H1 (cell line): ENCODE results near the gene ANKRD6. TPM values are rescaled to one million over a fixed set of nuclear protein-coding genes. Genes with fewer than 3 reads are reported as not detected.

Experiments used
- CTCF ChIA-PET: fragments of 300-600 bp; sonication (Branson Sonifier 250); formaldehyde crosslinking; loops from one replicate; lab custom pipeline; 2021; ENCODE audit not compliant: partially characterized antibody; lab: Charles Lee
- POLR2A ChIA-PET: fragments of 300-600 bp; sonication (Branson Sonifier 250); formaldehyde crosslinking; loops from one replicate; lab custom pipeline; 2021; ENCODE audit warnings: inconsistent platforms; ENCODE audit not compliant: partially characterized antibody; lab: Charles Lee
- DNase-seq, 2 experiments: peaks; one replicate each; pipeline versions ENCODE4 v3.0.0 to v3.0.0-alpha.2; 2010 to 2022; ENCODE audit warnings: low spot score in 2 of 2, low read depth in 1 of 2, mixed read lengths in 1 of 2
- FAIRE-seq: peaks from 2 replicates; lab custom pipeline; 2011; peaks lifted over from hg19 to GRCh38; lab: Jason Lieb, UNC
- H2AFZ ChIP-seq: 2 replicates; pipeline ENCODE4 v1.8.1; 2012; ENCODE audit warnings: low read length, inconsistent platforms
- H2AK5ac ChIP-seq: 2 replicates; pipeline ENCODE4 v1.6.1; 2013; ENCODE audit warnings: low read depth, low read length
- H2BK120ac ChIP-seq: replicated peaks from 2 replicates; pipeline ENCODE3; 2013; ENCODE audit warnings: low read depth, low read length, inconsistent platforms
- H2BK12ac ChIP-seq: 2 replicates; pipeline ENCODE4 v1.6.1; 2013; ENCODE audit warnings: low read depth, low read length
- H2BK15ac ChIP-seq: 2 replicates; pipeline ENCODE4 v1.6.1; 2013; ENCODE audit warnings: low read length
- H2BK20ac ChIP-seq: 2 replicates; pipeline ENCODE4 v1.6.1; 2013; ENCODE audit warnings: low read length
- H2BK5ac ChIP-seq: 2 replicates; pipeline ENCODE4 v1.6.1; 2013; ENCODE audit warnings: low read depth, low read length
- H3K14ac ChIP-seq: 2 replicates; pipeline ENCODE4 v1.6.1; 2013; ENCODE audit warnings: inconsistent platforms; ENCODE audit not compliant: insufficient read length
- H3K18ac ChIP-seq: 2 replicates; pipeline ENCODE4 v1.6.1; 2013; ENCODE audit warnings: low read length; ENCODE audit errors: extremely low read depth
- H3K23ac ChIP-seq: 2 replicates; pipeline ENCODE4 v1.6.1; 2013; ENCODE audit warnings: inconsistent platforms; ENCODE audit not compliant: insufficient read length
- H3K23me2 ChIP-seq: 2 replicates; pipeline ENCODE4 v1.6.1; 2013; ENCODE audit warnings: low read depth, low read length
- H3K27ac ChIP-seq: 2 replicates; pipeline ENCODE4 v1.6.1; 2011; ENCODE audit warnings: low read depth, low read length, inconsistent platforms
- H3K27me3 ChIP-seq, 4 experiments: replicated peaks in 1 of 4; 1 replicate in 1 of 4; 2 replicates in 3 of 4; pipeline versions ENCODE4 v1.6.1 to v1.8.1; 2011 to 2013; ENCODE audit warnings: low read length in 3 of 4, mild to moderate bottlenecking in 3 of 4, inconsistent platforms in 2 of 4, mixed read lengths in 2 of 4, moderate library complexity in 1 of 4; ENCODE audit not compliant: control insufficient read depth in 3 of 4, insufficient read depth in 3 of 4; ENCODE audit errors: extremely low read depth in 1 of 4
- H3K36me3 ChIP-seq, 4 experiments: 2 replicates each; pipeline versions ENCODE4 v1.6.1 to v1.8.1; 2011 to 2013; ENCODE audit warnings: mild to moderate bottlenecking in 4 of 4, low read length in 3 of 4, moderate library complexity in 2 of 4, control low read depth in 1 of 4, inconsistent platforms in 1 of 4; ENCODE audit not compliant: insufficient read depth in 4 of 4, control insufficient read depth in 2 of 4
- H3K4ac ChIP-seq: replicated peaks from 2 replicates; pipeline ENCODE3; 2013; ENCODE audit warnings: low read length, low read depth, mixed read lengths, inconsistent platforms; ENCODE audit not compliant: insufficient read length
- H3K4me1 ChIP-seq, 4 experiments: replicated peaks in 1 of 4; 1 replicate in 1 of 4; 2 replicates in 3 of 4; pipeline versions ENCODE4 v1.6.1 to v1.8.1; 2011 to 2013; ENCODE audit warnings: low read length in 3 of 4, inconsistent platforms in 2 of 4, mixed read lengths in 1 of 4; ENCODE audit not compliant: insufficient read depth in 4 of 4, control insufficient read depth in 3 of 4
- H3K4me2 ChIP-seq, 2 experiments: 2 replicates each; pipeline versions ENCODE4 v1.6.1 to v1.8.1; 2011 to 2013; ENCODE audit warnings: low read depth in 2 of 2, low read length in 2 of 2, control low read depth in 1 of 2, inconsistent platforms in 1 of 2, mild to moderate bottlenecking in 1 of 2; ENCODE audit not compliant: insufficient read depth in 1 of 2
- H3K4me3 ChIP-seq, 4 experiments: fragments of 200-600, 300-600 bp in 1 of 4; sonication (generic), shearing (Covaris generic), sonication (Bioruptor Twin) in 1 of 4; 2 replicates each; pipeline versions ENCODE4 v1.5.1 to v1.8.1; 2011 to 2016; ENCODE audit warnings: low read length in 4 of 4, low read depth in 3 of 4, control low read depth in 2 of 4, inconsistent platforms in 2 of 4, mild to moderate bottlenecking in 2 of 4, mixed read lengths in 1 of 4, moderate library complexity in 1 of 4; ENCODE audit not compliant: insufficient read depth in 2 of 4; ENCODE audit errors: extremely low read depth in 1 of 4
- H3K56ac ChIP-seq: replicated peaks from 2 replicates; pipeline ENCODE3; 2013; ENCODE audit warnings: low read depth, mild to moderate bottlenecking, mixed read lengths, low read length, inconsistent platforms; ENCODE audit not compliant: insufficient read length
- H3K79me1 ChIP-seq: 2 replicates; pipeline ENCODE4 v1.6.1; 2013; ENCODE audit warnings: low read depth, low read length, control low read depth
- H3K79me2 ChIP-seq, 2 experiments: 2 replicates each; pipeline versions ENCODE4 v1.6.1 to v1.8.1; 2012 to 2013; ENCODE audit warnings: low read length in 2 of 2, mild to moderate bottlenecking in 2 of 2, inconsistent platforms in 1 of 2; ENCODE audit not compliant: insufficient read depth in 2 of 2, control insufficient read depth in 1 of 2
- H3K9ac ChIP-seq, 4 experiments: replicated peaks in 1 of 4; 1 replicate in 1 of 4; 2 replicates in 3 of 4; pipeline versions ENCODE4 v1.6.1 to v1.8.1; 2011 to 2013; ENCODE audit warnings: low read depth in 3 of 4, low read length in 3 of 4, control low read depth in 2 of 4, mild to moderate bottlenecking in 2 of 4, moderate library complexity in 2 of 4, inconsistent platforms in 1 of 4; ENCODE audit errors: extremely low read depth in 1 of 4
- H3K9me3 ChIP-seq, 2 experiments: 2 replicates each; pipeline versions ENCODE4 v1.6.1 to v1.8.1; 2012 to 2013; ENCODE audit warnings: mild to moderate bottlenecking in 2 of 2, moderate library complexity in 2 of 2, control low read depth in 1 of 2, inconsistent platforms in 1 of 2, low read depth in 1 of 2, low read length in 1 of 2, mixed read lengths in 1 of 2; ENCODE audit not compliant: insufficient read depth in 2 of 2
- H4K20me1 ChIP-seq, 2 experiments: replicated peaks in 1 of 2; 2 replicates each; pipeline versions ENCODE3 to v1.8.1; 2011 to 2013; ENCODE audit warnings: inconsistent platforms in 2 of 2, low read length in 2 of 2, mild to moderate bottlenecking in 1 of 2; ENCODE audit not compliant: insufficient read depth in 2 of 2, control insufficient read depth in 1 of 2
- H4K5ac ChIP-seq: 2 replicates; pipeline ENCODE4 v1.6.1; 2013; ENCODE audit warnings: low read length, low read depth, mixed read lengths, inconsistent platforms; ENCODE audit not compliant: insufficient read length
- H4K8ac ChIP-seq: 2 replicates; pipeline ENCODE4 v1.8.0; 2013; ENCODE audit warnings: mild to moderate bottlenecking, moderate library complexity, low read length, inconsistent platforms; ENCODE audit not compliant: insufficient read depth; ENCODE audit errors: extremely low read depth
- H4K91ac ChIP-seq: replicated peaks from 2 replicates; pipeline ENCODE3; 2013; ENCODE audit warnings: low read length, mixed read lengths, inconsistent platforms; ENCODE audit not compliant: insufficient read length
- ASH2L ChIP-seq: fragments of 200-600, 300-600 bp; sonication (generic); IDR thresholded peaks from one replicate; pipeline ENCODE4 v1.7.1; 2017; ENCODE audit warnings: low read length
- BACH1 ChIP-seq: IDR thresholded peaks from 2 replicates; pipeline ENCODE4 v1.6.1; 2012; ENCODE audit warnings: low read length, improper control_type of control experiment
- HDAC2 ChIP-seq, 2 experiments: fragments of 300-600 bp in 1 of 2; sonication (generic) in 1 of 2; IDR thresholded peaks; 2 replicates each; pipeline ENCODE4 v1.6.1; 2011 to 2012; ENCODE audit warnings: low read depth in 2 of 2, low read length in 2 of 2, mild to moderate bottlenecking in 2 of 2, moderate library complexity in 2 of 2, borderline replicate concordance in 1 of 2, inconsistent platforms in 1 of 2
- RNF2 ChIP-seq: fragments of 200-900, 300-1000 bp; sonication (generic); IDR thresholded peaks from 2 replicates; pipeline ENCODE4 v1.7.1; 2016; ENCODE audit warnings: borderline replicate concordance, low read depth, mild to moderate bottlenecking, antibody characterized with exemption, low read length; ENCODE audit not compliant: poor library complexity, severe bottlenecking; ENCODE audit errors: missing control alignments
- SIX5 ChIP-seq: IDR thresholded peaks from 2 replicates; pipeline ENCODE4 v1.6.1; 2011; ENCODE audit warnings: mild to moderate bottlenecking, low read depth, low read length
- SRF ChIP-seq: IDR thresholded peaks from 2 replicates; pipeline ENCODE4 v1.6.1; 2011; ENCODE audit warnings: mild to moderate bottlenecking, low read depth, low read length, moderate library complexity
- SUZ12 ChIP-seq: fragments of 200-600 bp; sonication (generic); IDR thresholded peaks from 2 replicates; pipeline ENCODE4 v1.6.1; 2012; ENCODE audit warnings: mild to moderate bottlenecking, inconsistent platforms, low read length, moderate library complexity, mixed read lengths
- TAF1 ChIP-seq: IDR thresholded peaks from 2 replicates; pipeline ENCODE4 v1.6.1; 2011; ENCODE audit warnings: mild to moderate bottlenecking, low read depth, low read length
- TAF7 ChIP-seq: optimal IDR thresholded peaks from 2 replicates; pipeline ENCODE3; 2011; ENCODE audit warnings: low read depth, mild to moderate bottlenecking, inconsistent platforms, low read length, moderate library complexity, borderline replicate concordance
- TBP ChIP-seq: IDR thresholded peaks from 2 replicates; pipeline ENCODE4 v1.6.1; 2011; ENCODE audit warnings: low read depth, low read length, improper control_type of control experiment
- ZNF274 ChIP-seq: IDR thresholded peaks from 2 replicates; pipeline ENCODE4 v1.7.0; 2012; ENCODE audit warnings: low read length, borderline replicate concordance; ENCODE audit errors: extremely low read depth
- WGBS, 2 experiments: shearing (Covaris generic) in 1 of 2; methylation state at CpG; one replicate each; pipeline versions ENCODE4 v1.1.6 to v1.1.7; 2013 to 2015; ENCODE audit warnings: low lambda C conversion rate in 2 of 2, mixed read lengths in 2 of 2, inconsistent platforms in 1 of 2, low coverage in 1 of 2, missing lambda C conversion rate in 1 of 2; ENCODE audit not compliant: insufficient replicate concordance in 2 of 2, insufficient coverage in 1 of 2, insufficient read length in 1 of 2; ENCODE audit errors: extremely low coverage in 1 of 2, missing lambda C conversion rate in 1 of 2; 5-methylcytosine and 5-hydroxymethylcytosine counted together
- polyA plus RNA-seq, 7 experiments: library from polyadenylated mRNA; depleted of rRNA in 3 of 7; stranded (reverse) in 5 of 7; unstranded in 2 of 7; fragments of >200 nt in 5 of 7; fragments of 200-250 nt in 2 of 7; gene quantifications; 1 replicate in 5 of 7; 2 replicates in 1 of 7; 4 replicates in 1 of 7; pipeline versions ENCODE4 v1.2.1 to v1.2.3, GENCODE V29; 2011 to 2013; ENCODE audit warnings: missing spikeins in 2 of 7, mixed read lengths in 2 of 7
- total RNA-seq: library from RNA; stranded (reverse); fragmentation: NEBNext Ultra II Directional; extraction: Animal tissue kit (Norgen Biotek cat#: 25700); gene quantifications from 2 replicates; pipeline ENCODE4 v1.2.1, GENCODE V29; 2021
- TF ChIP-seq, protein P1 (sequence below): IDR thresholded peaks from 2 replicates; pipeline ENCODE4 v1.6.1; 2011; ENCODE audit warnings: low read depth, mild to moderate bottlenecking, low read length; ENCODE audit not compliant: insufficient read depth

Gene ANKRD6
- total and polyA plus RNA-seq, 2 of the 8 experiments (the other 6 are each of a cell fraction or from before 2014, with no cell fraction given), result 5.9 to 12.8 TPM

DNA sequence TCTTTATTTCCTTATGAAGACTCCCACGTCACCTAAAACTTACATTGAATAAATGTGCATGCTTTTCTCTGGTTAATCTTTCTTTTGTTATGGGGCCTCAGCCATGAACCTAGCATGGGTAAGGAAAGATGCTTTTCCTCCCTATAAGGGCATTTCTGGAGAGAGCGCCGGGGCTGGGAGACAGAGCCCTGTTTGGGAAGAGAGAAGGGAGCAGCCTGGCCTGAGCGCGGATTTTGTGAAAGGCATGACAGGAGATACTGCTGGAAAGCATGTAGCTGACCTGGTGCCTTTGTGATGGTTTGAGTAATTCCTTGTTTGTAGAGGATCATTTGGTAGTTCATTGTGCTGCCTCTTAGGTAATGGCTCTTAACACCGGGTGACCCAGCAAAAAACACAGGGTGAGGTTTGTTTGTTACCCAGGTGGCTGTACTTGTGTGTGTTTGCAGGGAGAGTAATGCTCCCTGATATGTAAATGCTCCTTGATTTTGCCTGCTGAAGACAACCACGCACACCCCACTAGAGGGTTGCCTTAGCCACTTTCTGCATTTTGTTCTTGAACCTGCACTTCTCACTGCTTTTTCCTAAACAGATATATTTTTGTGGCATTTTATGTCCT, 59.2 kb downstream of the ANKRD6 start:
- no peak overlapping the region for H4K5ac ChIP-seq
- H3K79me1 ChIP-seq, result no peaks in the 10 kb centered on the region; the same call in none of the 2 replicates
- H2BK20ac ChIP-seq, result no peak overlapping the region
- H3K18ac ChIP-seq, result no peak overlapping the region
- ChIA-PET CTCF (interaction anchor here (0.6 to 1.6 kb wide), 9 partner anchors 9 to 242 kb away, joined by 3 to 9 read pairs (median 4); no protein-coding TSS in a partner anchor), POLR2A (no interaction called here)
- H4K20me1 ChIP-seq, result no peaks in the 10 kb centered on the region
- peaks cover 4 to 10% (median 7%) of the 10 kb centered on the region in 4 experiments; a peak in 5 of 7 replicates for H3K4me1 ChIP-seq
- no peaks in the 10 kb centered on the region for H3K79me2 ChIP-seq
- H3K4me2 ChIP-seq, result peak overlapping the region in 1 of 2 experiments; percentile 1; a peak in 2 of 4 replicates
- no peak overlapping the region for H3K56ac ChIP-seq
- H3K27me3 ChIP-seq, result no peaks in the 10 kb centered on the region
- no peak overlapping the region for H3K14ac ChIP-seq
- H2BK120ac ChIP-seq, result no peak overlapping the region
- no peak overlapping the region for H4K91ac ChIP-seq
- FAIRE-seq (no peak), DNase-seq (no peak)
- no peaks in the 10 kb centered on the region for H3K36me3 ChIP-seq
- no peak overlapping the region for H2BK15ac ChIP-seq
- no peak overlapping the region for H2AK5ac ChIP-seq
- no peak overlapping the region for H3K4ac ChIP-seq
- no peak overlapping the region for H2BK5ac ChIP-seq
- no peak overlapping the region for H3K23ac ChIP-seq
- H3K4me3 ChIP-seq, result no peak overlapping the region
- H2AFZ ChIP-seq, result no peak overlapping the region
- H3K23me2 ChIP-seq, result no peaks in the 10 kb centered on the region
- H3K9me3 ChIP-seq, result no peaks in the 10 kb centered on the region
- H2BK12ac ChIP-seq, result peak overlapping the region; percentile 69
- H3K9ac ChIP-seq, result no peak overlapping the region
- WGBS, 2 experiments, result 70% methylated on average over 7 of the region's 7 CpGs; no CpG with 5 or more reads in 1 of the 2 experiments
- H3K27ac ChIP-seq, result no peak overlapping the region
- no peak overlapping the region for H4K8ac ChIP-seq
- TF ChIP-seq SRF, result peak; percentile 58
- TF ChIP-seq, protein P1, sequence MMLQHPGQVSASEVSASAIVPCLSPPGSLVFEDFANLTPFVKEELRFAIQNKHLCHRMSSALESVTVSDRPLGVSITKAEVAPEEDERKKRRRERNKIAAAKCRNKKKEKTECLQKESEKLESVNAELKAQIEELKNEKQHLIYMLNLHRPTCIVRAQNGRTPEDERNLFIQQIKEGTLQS, result no peak
- no peak for TF ChIP-seq TAF1
- no peak for TF ChIP-seq ASH2L
- TF ChIP-seq RNF2, result no peak
- no peak for TF ChIP-seq SUZ12
- no peak for TF ChIP-seq TAF7
- TF ChIP-seq TBP, result no peak
- no peak for TF ChIP-seq BACH1
- TF ChIP-seq HDAC2 (IDR thresholded peaks at IDR 0.05; ENCODE audit: borderline replicate concordance in 1 of 2, low read depth in 2 of 2, low read length in 2 of 2), result no peak
- TF ChIP-seq SIX5, result no peak
- TF ChIP-seq ZNF274, result no peak
